Rectal smooth muscle tissue (tissue), 1 donor: Measurements from ENCODE around the gene HMCN1.
"Not testable (repeated sequence)": the region's sequence is repeated elsewhere in the genome, so short reads cannot be mapped to it uniquely, and the experiment has no call there.

ENCODE experiments used
- H3K27ac ChIP-seq: one replicate; pipeline ENCODE4 v1.7.0; 2013; ENCODE audit warnings: low read depth, low read length, inconsistent platforms
- H3K27me3 ChIP-seq: one replicate; pipeline ENCODE4 v1.7.0; 2013; ENCODE audit warnings: low read length; ENCODE audit not compliant: control insufficient read depth, insufficient read depth
- H3K36me3 ChIP-seq: one replicate; pipeline ENCODE4 v1.7.0; 2013; ENCODE audit warnings: low read length; ENCODE audit not compliant: control insufficient read depth, insufficient read depth
- H3K4me1 ChIP-seq: one replicate; pipeline ENCODE4 v1.7.0; 2013; ENCODE audit warnings: low read length; ENCODE audit not compliant: control insufficient read depth, insufficient read depth
- H3K4me3 ChIP-seq: one replicate; pipeline ENCODE4 v1.7.0; 2013; ENCODE audit warnings: low read length
- H3K9ac ChIP-seq: one replicate; pipeline ENCODE4 v1.7.0; 2013; ENCODE audit warnings: low read length

Gene HMCN1

DNA sequence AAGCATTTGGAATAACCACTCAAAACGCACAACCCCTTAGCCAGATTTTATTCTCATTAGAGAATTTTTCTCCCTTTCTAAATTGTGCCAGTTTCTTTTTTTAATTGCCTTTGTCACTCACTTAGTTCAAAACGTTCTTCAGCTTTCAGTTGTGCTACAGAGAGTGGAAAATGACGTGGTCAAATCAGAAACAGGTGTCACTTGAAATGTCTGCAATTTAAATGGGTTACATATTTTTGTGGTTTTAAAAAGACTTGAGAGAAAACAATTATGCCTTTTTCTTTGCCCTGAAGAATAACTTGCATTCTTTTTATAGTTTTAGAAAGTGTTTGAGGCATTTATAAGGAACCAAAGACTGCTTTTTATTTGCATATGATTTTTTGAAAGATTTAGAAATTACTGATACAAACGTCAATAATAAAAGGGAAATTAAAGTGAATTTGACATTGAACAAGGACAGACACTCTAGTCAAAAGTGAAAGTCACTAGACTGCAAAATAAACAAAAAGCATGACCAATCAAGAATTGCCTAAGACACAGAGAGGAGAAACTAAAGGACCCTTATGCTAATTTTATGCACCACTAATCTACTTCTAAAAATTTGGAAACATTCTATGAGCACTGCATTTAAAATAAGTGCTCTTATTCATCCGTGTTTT, 449.9 kb downstream of the HMCN1 start:
- no peak overlapping the region for H3K27ac ChIP-seq

DNA sequence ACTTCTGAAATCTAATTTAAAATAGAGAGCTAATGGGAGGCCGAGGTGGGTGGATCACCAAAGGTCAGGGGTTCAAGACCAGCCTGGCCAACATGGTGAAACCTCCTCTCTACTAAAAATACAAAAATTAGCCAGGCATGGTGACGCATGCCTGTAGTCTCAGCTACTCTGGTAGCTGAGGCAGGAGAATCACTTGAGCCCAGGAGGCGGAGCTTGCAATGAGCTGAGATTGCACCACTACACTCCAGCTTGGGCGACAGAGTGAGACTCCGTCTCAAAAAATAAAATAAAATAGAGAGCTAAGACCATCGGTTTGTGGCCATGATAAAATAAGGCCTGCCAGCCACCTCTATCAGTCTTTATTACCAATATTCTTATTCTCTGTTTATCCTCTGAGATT, 452.1 kb downstream of the HMCN1 start:
- not testable (repeated sequence) for H3K27ac ChIP-seq, H3K27me3 ChIP-seq, H3K4me1 ChIP-seq, H3K4me3 ChIP-seq, H3K9ac ChIP-seq, H3K36me3 ChIP-seq

More for the DNA sequence above, 449.9 kb downstream of the HMCN1 start:
- no peaks in the 10 kb centered on the region for H3K4me1 ChIP-seq
- H3K4me3 ChIP-seq = no peak overlapping the region
- H3K9ac ChIP-seq = no peak overlapping the region
- no peaks in the 10 kb centered on the region for H3K36me3 ChIP-seq
- no peaks in the 10 kb centered on the region for H3K27me3 ChIP-seq

- no peak overlapping the region for H3K9ac ChIP-seq
- no peak overlapping the region for H3K4me3 ChIP-seq
- no peaks in the 10 kb centered on the region for H3K4me1 ChIP-seq
- H3K27ac ChIP-seq = no peak overlapping the region
- H3K27me3 ChIP-seq = no peaks in the 10 kb centered on the region
- H3K36me3 ChIP-seq = no peaks in the 10 kb centered on the region
Measured at GRCh38 chr1:186187601-186188000, 453.4 kb downstream of the HMCN1 start.

- H3K27me3 ChIP-seq = no peaks in the 10 kb centered on the region
- H3K4me3 ChIP-seq = no peak overlapping the region
- H3K27ac ChIP-seq = no peak overlapping the region
- H3K4me1 ChIP-seq = no peaks in the 10 kb centered on the region
- H3K9ac ChIP-seq = no peak overlapping the region
- no peaks in the 10 kb centered on the region for H3K36me3 ChIP-seq
Measured at GRCh38 chr1:186188004-186188539, 453.9 kb downstream of the HMCN1 start.

DNA sequence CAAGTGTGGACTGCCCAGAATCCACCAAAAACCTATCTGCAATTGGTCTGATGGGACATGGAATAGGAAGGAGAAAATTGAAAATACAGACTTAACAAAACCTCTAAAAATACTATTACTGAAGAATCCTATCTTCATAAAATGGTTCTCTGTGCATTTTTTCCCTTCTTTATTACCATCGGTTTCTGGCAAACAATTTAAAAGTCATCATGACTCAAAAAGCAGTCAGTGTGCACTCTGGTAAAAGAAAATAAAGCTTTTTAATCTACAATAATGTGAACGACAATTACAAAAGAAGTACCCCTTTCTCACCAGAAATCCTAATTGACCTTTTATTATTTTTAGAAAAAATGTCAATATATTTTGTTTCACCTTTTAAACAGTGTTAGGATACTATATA, 454.5 kb downstream of the HMCN1 start:
- H3K36me3 ChIP-seq = no peaks in the 10 kb centered on the region
- no peaks in the 10 kb centered on the region for H3K4me1 ChIP-seq
- no peak overlapping the region for H3K9ac ChIP-seq

DNA sequence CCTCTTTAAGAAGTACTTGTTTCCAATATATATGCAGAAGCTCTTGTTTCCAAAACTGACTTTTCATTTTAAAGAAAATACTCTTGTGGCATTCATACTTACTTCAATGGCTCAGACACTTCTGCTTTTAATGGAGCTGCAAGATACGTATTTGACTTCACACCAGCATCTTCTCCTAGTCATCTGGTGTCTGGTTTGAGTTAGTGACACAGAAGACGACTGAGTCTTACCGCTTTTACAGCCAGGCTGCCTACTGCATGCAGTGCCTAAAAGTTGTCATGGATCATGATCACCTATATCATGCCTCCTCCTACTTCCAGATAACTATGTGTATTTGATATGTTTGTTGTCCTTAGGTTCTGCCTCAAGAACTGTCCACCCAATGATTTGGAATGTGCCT, 455.0 kb downstream of the HMCN1 start:
- H3K9ac ChIP-seq = no peak overlapping the region
- no peak overlapping the region for H3K27ac ChIP-seq
- no peak overlapping the region for H3K4me3 ChIP-seq
- no peaks in the 10 kb centered on the region for H3K27me3 ChIP-seq
- H3K4me1 ChIP-seq = no peaks in the 10 kb centered on the region
- H3K36me3 ChIP-seq = no peaks in the 10 kb centered on the region

More for the DNA sequence above, 454.5 kb downstream of the HMCN1 start:
- no peaks in the 10 kb centered on the region for H3K27me3 ChIP-seq
- no peak overlapping the region for H3K4me3 ChIP-seq
- H3K27ac ChIP-seq = no peak overlapping the region

DNA sequence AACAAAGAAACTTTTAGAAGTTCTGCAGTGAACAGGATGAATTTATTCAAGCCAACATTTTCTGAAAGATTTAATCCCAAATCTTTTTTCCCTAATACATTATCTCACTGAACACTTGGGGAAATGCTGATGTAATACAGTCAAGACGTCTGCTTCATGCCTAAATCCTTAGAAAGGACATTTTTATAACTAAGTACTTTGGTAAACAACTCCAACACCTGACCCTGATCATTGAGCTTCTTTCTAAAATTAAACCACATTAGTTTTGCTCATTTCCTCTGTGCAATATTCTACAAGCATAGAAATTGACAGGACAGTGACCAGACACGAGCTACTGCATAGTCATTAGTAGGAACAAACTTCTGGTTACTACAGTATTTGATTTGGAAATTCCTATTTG, 457.3 kb downstream of the HMCN1 start:
- Histone ChIP-seq H3K27me3 (no peaks in the 10 kb centered on the region), H3K9ac (no peak overlapping the region), H3K36me3 (no peaks in the 10 kb centered on the region), H3K27ac (no peak overlapping the region), H3K4me1 (no peaks in the 10 kb centered on the region), H3K4me3 (no peak overlapping the region)

- no peak overlapping the region for H3K4me3 ChIP-seq
- H3K9ac ChIP-seq = no peak overlapping the region
- no peaks in the 10 kb centered on the region for H3K27me3 ChIP-seq
- H3K27ac ChIP-seq = no peak overlapping the region
- H3K4me1 ChIP-seq = no peaks in the 10 kb centered on the region
- H3K36me3 ChIP-seq = no peaks in the 10 kb centered on the region
Measured at GRCh38 chr1:186193224-186193623, 459.0 kb downstream of the HMCN1 start.

GRCh38 chr1:186194107-186194756, 460.0 kb downstream of the HMCN1 start:
- Histone ChIP-seq H3K9ac (no peak overlapping the region), H3K27ac (no peak overlapping the region), H3K4me3 (no peak overlapping the region), H3K4me1 (no peaks in the 10 kb centered on the region), H3K27me3 (no peaks in the 10 kb centered on the region), H3K36me3 (no peaks in the 10 kb centered on the region)

GRCh38 chr1:186195377-186195931, 461.3 kb downstream of the HMCN1 start:
- H3K9ac ChIP-seq = no peak overlapping the region
- no peaks in the 10 kb centered on the region for H3K27me3 ChIP-seq
- no peaks in the 10 kb centered on the region for H3K4me1 ChIP-seq
- H3K27ac ChIP-seq = no peak overlapping the region
- H3K4me3 ChIP-seq = no peak overlapping the region
- H3K36me3 ChIP-seq = no peaks in the 10 kb centered on the region

GRCh38 chr1:186202271-186202764, 468.1 kb downstream of the HMCN1 start:
- H3K27ac ChIP-seq = no peak overlapping the region
- H3K9ac ChIP-seq = no peak overlapping the region
- no peak overlapping the region for H3K4me3 ChIP-seq
- H3K4me1 ChIP-seq = no peaks in the 10 kb centered on the region
- no peaks in the 10 kb centered on the region for H3K36me3 ChIP-seq
- no peaks in the 10 kb centered on the region for H3K27me3 ChIP-seq

- Histone ChIP-seq H3K27ac (no peak overlapping the region), H3K4me1 (no peaks in the 10 kb centered on the region), H3K36me3 (no peaks in the 10 kb centered on the region), H3K27me3 (no peaks in the 10 kb centered on the region), H3K4me3 (no peak overlapping the region), H3K9ac (no peak overlapping the region)
Measured at GRCh38 chr1:186202776-186203175, 468.6 kb downstream of the HMCN1 start.
